Measurements from ENCODE around the gene PDE4D.

- TF ChIP-seq CTCF (conservative IDR thresholded peaks at IDR 0.05; ENCODE audit: low read length), result no peak
- TF ChIP-seq EZH2phosphoT487 (IDR thresholded peaks at IDR 0.05; ENCODE audit: borderline replicate concordance, low read depth, low read length), result no peak
Measured at GRCh38 chr5:59039296-59040023, 854.1 kb downstream of the PDE4D start.
